Measurements from ENCODE around the gene HCN3. TPM values are rescaled to one million over a fixed set of nuclear protein-coding genes. Genes with fewer than 3 reads are reported as not detected.
"Not testable (repeated sequence)": the region's sequence is repeated elsewhere in the genome, so short reads cannot be mapped to it uniquely, and the experiment has no call there.

The HCN3 gene
- total RNA-seq, 2 experiments from 2014 or later = 1.5 TPM

DNA sequence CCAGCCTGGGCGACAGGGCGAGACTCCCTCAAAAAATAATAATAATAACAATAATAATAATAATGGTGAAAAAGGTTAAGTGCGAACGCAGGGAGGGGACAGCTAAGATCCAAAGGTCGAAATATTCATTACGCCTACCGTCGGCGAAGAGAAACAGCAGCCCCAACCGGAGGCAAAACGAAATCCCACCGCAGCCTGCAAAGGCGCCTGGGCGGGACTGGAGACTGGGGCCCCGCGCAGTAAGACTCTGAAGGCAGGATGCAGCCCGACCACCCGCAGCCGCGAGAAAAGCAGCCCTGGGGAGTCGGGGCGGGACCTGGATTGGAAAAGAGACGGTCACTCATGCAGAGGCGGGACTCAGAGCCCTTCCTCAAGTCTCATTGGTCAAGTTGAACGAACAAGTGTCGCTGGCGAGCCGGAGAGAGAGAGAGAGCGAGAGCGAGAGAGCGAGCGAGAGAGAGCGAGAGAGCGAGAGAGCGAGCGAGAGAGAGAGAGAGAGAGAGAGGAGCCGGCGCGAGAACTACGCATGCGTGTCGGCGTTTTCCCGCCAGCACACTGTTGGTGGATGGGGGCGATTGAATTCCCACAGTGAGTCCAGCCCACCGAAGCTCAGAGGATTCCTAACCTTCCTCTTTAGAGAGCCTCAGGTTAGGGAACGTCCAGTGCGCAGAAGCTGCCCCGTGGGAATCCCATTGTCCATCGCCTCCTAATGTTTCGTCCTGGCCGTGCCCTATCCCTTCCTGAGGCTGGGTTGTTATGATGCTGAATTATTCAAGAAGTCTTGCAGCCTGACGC, 32.7 kb upstream of the HCN3 start:
- TF ChIP-seq, protein P1, sequence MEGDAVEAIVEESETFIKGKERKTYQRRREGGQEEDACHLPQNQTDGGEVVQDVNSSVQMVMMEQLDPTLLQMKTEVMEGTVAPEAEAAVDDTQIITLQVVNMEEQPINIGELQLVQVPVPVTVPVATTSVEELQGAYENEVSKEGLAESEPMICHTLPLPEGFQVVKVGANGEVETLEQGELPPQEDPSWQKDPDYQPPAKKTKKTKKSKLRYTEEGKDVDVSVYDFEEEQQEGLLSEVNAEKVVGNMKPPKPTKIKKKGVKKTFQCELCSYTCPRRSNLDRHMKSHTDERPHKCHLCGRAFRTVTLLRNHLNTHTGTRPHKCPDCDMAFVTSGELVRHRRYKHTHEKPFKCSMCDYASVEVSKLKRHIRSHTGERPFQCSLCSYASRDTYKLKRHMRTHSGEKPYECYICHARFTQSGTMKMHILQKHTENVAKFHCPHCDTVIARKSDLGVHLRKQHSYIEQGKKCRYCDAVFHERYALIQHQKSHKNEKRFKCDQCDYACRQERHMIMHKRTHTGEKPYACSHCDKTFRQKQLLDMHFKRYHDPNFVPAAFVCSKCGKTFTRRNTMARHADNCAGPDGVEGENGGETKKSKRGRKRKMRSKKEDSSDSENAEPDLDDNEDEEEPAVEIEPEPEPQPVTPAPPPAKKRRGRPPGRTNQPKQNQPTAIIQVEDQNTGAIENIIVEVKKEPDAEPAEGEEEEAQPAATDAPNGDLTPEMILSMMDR (IDR thresholded peaks at IDR 0.05) = peak; percentile 39
- peaks cover 2% of the 10 kb centered on the region for H3K27me3 Mint-ChIP-seq
- peaks cover 41% of the 10 kb centered on the region for H3K4me1 Mint-ChIP-seq (ENCODE audit: low read depth)
- ChIA-PET CTCF (interaction anchor here (0.7 to 2.5 kb wide), 12 partner anchors 8 to 154 kb away, joined by 3 to 18 read pairs (median 4); partner anchors contain the start of genes KRTCAP2, MTX1 and THBS3), POLR2A (interaction anchor here (0.6 to 3.7 kb wide), 29 partner anchors 9 to 501 kb away, joined by 3 to 33 read pairs (median 4); partner anchors contain the start of genes CLK2, KRTCAP2, MTX1 and SCAMP3)
- peaks cover 22% of the 10 kb centered on the region for H3K36me3 Mint-ChIP-seq (ENCODE audit: low read depth)
- no peaks in the 10 kb centered on the region for H3K9me3 Mint-ChIP-seq
- ATAC-seq (peak; percentile 97), DNase-seq (peak; percentile 100)
- H3K4me3 Mint-ChIP-seq = peak overlapping the region; percentile 71
- H3K27ac Mint-ChIP-seq = peak overlapping the region; percentile 95
- intact Hi-C loops (cut with micrococcal nuclease) = loop anchor here (5.0 kb wide), 1 partner anchor 37 kb away; the partner anchor contains the start of genes MTX1 and THBS3

DNA sequence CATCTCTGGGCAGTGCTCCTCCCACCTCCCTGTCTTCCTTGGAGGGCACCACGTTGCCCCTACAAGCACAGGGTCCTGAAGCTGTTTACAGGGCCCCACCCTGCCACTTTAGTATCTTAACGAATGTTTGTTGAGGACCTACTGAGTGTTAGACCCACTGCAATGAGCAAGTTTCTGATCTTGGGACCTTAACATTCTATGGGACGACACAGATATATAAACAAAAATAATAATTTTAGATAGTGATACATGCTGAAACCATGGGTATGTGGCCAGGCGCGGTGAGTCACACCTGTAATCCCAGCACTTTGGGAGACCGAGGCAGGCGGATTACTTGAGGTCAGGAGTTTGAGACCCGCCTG, 32.1 kb upstream of the HCN3 start:
- H3K27ac Mint-ChIP-seq = peak overlapping the region; percentile 95

DNA sequence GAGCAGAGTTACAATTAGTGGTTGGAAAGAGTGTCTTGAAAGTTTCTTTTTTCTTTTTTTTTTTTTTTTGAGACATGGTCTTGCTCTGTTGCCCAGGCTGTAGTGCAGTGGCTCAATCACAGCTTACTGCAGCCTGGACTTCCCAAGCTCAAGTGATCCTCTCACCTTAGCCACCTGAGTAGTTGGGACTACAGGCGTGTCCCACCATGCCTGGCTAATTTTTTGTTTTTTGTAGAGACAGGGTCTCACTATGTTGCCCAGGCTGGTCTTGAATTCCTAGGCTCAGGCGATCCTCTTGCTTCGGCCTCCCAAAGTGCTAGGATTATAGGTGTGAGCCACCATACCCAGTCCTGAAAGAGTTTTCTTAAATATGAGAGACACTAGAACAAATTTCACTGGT, 30.5 kb upstream of the HCN3 start:
- H3K27me3 Mint-ChIP-seq; ATAC-seq; intact Hi-C loops (cut with micrococcal nuclease): not testable (repeated sequence)

More for the DNA sequence above, 32.1 kb upstream of the HCN3 start:
- DNase-seq (no peak), ATAC-seq (no peak)
- TF ChIP-seq, protein P1 (IDR thresholded peaks at IDR 0.05) = no peak
- H3K36me3 Mint-ChIP-seq (ENCODE audit: low read depth) = peaks cover 22% of the 10 kb centered on the region
- POLR2A ChIA-PET = interaction anchor here (0.6 to 3.7 kb wide), 17 partner anchors 9 to 448 kb away, joined by 3 to 33 read pairs (median 4); partner anchors contain the start of genes MTX1, SCAMP3 and THBS3
- H3K9me3 Mint-ChIP-seq = no peaks in the 10 kb centered on the region
- H3K4me3 Mint-ChIP-seq = peak overlapping the region; percentile 71
- H3K4me1 Mint-ChIP-seq (ENCODE audit: low read depth) = peaks cover 41% of the 10 kb centered on the region
- H3K27me3 Mint-ChIP-seq = peaks cover 2% of the 10 kb centered on the region
- CTCF ChIA-PET = interaction anchor here (0.7 to 2.5 kb wide), 7 partner anchors 12 to 154 kb away, joined by 3 to 18 read pairs (median 3); partner anchors contain the start of genes MTX1 and THBS3
- intact Hi-C loops (cut with micrococcal nuclease) = no loop called here

DNA sequence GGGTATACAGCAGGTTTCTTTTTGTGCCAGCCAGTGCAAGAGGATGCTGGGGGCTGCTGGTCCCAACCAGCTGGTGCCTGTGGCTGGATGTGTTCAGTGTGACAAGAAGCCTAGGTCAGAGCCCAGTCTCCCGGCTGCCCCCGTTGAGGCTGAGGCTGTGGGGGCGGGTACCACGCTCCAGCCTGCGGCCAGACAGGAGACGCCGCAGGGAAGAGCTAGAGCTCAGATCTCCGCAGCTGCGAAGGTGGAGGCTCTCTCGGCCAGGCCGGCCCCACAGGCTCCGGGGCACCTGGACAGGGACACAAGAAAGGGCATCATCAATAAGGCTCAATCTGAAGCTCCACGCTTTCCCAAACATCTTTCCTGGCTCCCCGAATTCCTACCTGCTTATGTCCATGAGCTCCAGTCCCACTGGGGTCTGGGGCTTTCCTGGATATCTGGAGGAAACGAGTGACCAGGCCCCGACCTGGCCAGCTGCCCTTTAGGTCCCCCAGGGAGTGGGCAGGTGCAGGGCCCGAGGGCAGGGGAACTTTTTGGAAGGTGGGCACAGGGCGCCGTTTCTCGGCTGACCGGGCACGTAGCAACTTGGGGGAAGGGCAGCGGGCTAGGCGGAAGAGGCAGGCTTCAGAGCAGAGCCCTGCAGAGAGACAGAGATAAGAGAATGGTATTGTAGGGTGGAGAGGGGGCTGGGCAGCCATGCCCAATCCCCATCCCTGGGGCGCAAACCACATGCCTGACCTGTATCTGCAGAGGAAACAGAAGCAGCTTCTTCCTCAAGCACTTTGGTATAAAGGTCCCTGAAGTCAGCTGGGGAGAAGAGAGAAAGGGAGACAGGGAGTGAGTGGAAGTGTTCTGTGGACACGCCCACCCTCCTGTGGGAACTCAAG, 29.4 kb upstream of the HCN3 start:
- POLR2A ChIA-PET = interaction anchor here (0.6 to 1.9 kb wide), 3 partner anchors 22 to 54 kb away, joined by 3 to 4 read pairs (median 3); no protein-coding TSS in a partner anchor
- Mint-ChIP-seq H3K36me3 (ENCODE audit: low read depth) (peaks cover 19% of the 10 kb centered on the region), H3K4me3 (no peak overlapping the region), H3K9me3 (no peaks in the 10 kb centered on the region), H3K27ac (no peak overlapping the region), H3K27me3 (peaks cover 2% of the 10 kb centered on the region), H3K4me1 (ENCODE audit: low read depth) (peaks cover 23% of the 10 kb centered on the region)
- CTCF ChIA-PET = interaction anchor here (0.7 to 6.9 kb wide), 6 partner anchors 10 to 80 kb away, joined by 3 to 232 read pairs (median 52); partner anchors contain the start of genes CLK2, FDPS, RUSC1 and SCAMP3
- ATAC-seq (no peak), DNase-seq (no peak)
- TF ChIP-seq, protein P1 (IDR thresholded peaks at IDR 0.05) = no peak
- intact Hi-C loops (cut with micrococcal nuclease) = no loop called here

More for the DNA sequence above, 30.5 kb upstream of the HCN3 start:
- CTCF ChIA-PET = interaction anchor here (0.7 to 6.9 kb wide), 6 partner anchors 11 to 76 kb away, joined by 3 to 232 read pairs (median 42); partner anchors contain the start of genes CLK2, FDPS, RUSC1 and SCAMP3
- DNase-seq, H3K27ac Mint-ChIP-seq, H3K9me3 Mint-ChIP-seq, H3K4me3 Mint-ChIP-seq: not testable (repeated sequence)
- POLR2A ChIA-PET = interaction anchor here (0.8 to 1.5 kb wide), 2 partner anchors 21 to 54 kb away, joined by 3 read pairs; no protein-coding TSS in a partner anchor
- peaks cover 31% of the 10 kb centered on the region for H3K4me1 Mint-ChIP-seq (ENCODE audit: low read depth)
- peaks cover 19% of the 10 kb centered on the region for H3K36me3 Mint-ChIP-seq (ENCODE audit: low read depth)

All from activated CD8-positive, alpha-beta T cell treated with anti-CD3 and anti-CD28 coated beads for 36 hours (primary cell).